ENCODE measurements around the gene SH3D21. TPM values are rescaled to one million over a fixed set of nuclear protein-coding genes. Genes with fewer than 3 reads are reported as not detected.

Gene SH3D21
- polyA plus RNA-seq, 1 experiment = 3.2 TPM

DNA sequence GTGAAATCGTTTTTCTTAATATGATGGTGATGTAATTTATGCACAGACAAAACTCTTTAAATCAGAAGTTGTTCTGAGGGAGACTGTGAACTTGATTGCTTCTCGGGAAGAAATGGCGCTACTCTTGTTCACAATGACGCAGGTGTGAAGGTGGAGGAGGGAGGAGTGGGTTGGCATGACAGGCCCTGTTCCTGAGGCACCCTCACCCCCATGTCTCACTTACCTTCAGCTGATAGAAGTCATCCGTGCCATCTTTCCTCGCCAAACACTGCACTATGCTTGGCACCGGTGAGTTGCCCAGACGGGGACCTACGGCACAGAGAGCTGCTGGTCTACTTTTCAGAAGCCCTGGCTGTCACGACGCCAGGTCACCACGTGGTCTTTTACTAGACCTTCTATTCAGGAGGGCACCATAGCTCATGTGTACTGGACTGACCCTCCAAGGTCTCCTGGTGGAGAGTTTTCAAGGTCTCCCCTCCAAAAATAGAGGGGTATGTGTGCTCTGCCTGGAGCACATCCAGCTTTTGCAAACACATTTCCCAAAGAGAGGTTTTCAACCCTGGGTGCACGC, 52.4 kb downstream of the SH3D21 start:
- Histone ChIP-seq H3K36me3 (ENCODE audit: control insufficient read depth, insufficient read depth, low read length) (peaks cover 42% of the 10 kb centered on the region), H3K27me3 (ENCODE audit: control insufficient read depth, insufficient read depth, low read length) (no peaks in the 10 kb centered on the region), H3K4me3 (ENCODE audit: low read depth, low read length) (no peak overlapping the region)
- DNase-seq (ENCODE audit: low read depth) = no peak
- ChIA-PET CTCF (interaction anchor here (1.0 to 3.6 kb wide), 3 partner anchors 10 to 36 kb away, joined by 3 to 13 read pairs (median 5); no protein-coding TSS in a partner anchor), POLR2A (no interaction called here)
- TF ChIP-seq, protein P1, sequence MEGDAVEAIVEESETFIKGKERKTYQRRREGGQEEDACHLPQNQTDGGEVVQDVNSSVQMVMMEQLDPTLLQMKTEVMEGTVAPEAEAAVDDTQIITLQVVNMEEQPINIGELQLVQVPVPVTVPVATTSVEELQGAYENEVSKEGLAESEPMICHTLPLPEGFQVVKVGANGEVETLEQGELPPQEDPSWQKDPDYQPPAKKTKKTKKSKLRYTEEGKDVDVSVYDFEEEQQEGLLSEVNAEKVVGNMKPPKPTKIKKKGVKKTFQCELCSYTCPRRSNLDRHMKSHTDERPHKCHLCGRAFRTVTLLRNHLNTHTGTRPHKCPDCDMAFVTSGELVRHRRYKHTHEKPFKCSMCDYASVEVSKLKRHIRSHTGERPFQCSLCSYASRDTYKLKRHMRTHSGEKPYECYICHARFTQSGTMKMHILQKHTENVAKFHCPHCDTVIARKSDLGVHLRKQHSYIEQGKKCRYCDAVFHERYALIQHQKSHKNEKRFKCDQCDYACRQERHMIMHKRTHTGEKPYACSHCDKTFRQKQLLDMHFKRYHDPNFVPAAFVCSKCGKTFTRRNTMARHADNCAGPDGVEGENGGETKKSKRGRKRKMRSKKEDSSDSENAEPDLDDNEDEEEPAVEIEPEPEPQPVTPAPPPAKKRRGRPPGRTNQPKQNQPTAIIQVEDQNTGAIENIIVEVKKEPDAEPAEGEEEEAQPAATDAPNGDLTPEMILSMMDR (IDR thresholded peaks at IDR 0.05; ENCODE audit: insufficient read depth, low read depth, low read length) = no peak

DNA sequence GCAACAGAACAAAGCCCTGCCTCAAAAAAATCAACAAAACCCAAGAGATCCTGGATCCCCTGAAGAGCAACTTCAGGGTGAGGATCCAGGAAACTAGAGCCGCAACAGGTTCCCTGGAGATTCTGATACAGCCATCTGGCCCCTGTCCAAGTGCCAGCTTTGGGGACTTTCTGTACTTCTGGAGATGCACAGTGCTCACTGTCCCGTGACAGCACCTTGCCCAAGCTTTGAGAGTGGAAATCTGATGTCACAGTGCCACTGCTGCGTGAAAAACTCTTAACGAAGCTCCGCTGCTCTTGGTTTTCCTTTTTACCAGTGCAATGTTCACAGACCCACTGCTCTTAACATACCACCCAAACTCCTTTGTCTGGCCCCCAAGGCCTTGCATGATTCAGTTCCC, 53.2 kb downstream of the SH3D21 start:
- POLR2A ChIA-PET = interaction anchor here (0.5 kb wide), 1 partner anchor 8 kb away, joined by 3 read pairs; no protein-coding TSS in a partner anchor
- Histone ChIP-seq H3K36me3 (ENCODE audit: control insufficient read depth, insufficient read depth, low read length) (peaks cover 41% of the 10 kb centered on the region), H3K4me3 (ENCODE audit: low read depth, low read length) (no peak overlapping the region), H3K27me3 (ENCODE audit: control insufficient read depth, insufficient read depth, low read length) (no peaks in the 10 kb centered on the region)
- CTCF ChIA-PET = interaction anchor here (1.0 to 3.6 kb wide), 3 partner anchors 9 to 36 kb away, joined by 3 to 13 read pairs (median 5); no protein-coding TSS in a partner anchor
- no peak for DNase-seq (ENCODE audit: low read depth)
- TF ChIP-seq, protein P1 (IDR thresholded peaks at IDR 0.05; ENCODE audit: insufficient read depth, low read depth, low read length) = no peak

DNA sequence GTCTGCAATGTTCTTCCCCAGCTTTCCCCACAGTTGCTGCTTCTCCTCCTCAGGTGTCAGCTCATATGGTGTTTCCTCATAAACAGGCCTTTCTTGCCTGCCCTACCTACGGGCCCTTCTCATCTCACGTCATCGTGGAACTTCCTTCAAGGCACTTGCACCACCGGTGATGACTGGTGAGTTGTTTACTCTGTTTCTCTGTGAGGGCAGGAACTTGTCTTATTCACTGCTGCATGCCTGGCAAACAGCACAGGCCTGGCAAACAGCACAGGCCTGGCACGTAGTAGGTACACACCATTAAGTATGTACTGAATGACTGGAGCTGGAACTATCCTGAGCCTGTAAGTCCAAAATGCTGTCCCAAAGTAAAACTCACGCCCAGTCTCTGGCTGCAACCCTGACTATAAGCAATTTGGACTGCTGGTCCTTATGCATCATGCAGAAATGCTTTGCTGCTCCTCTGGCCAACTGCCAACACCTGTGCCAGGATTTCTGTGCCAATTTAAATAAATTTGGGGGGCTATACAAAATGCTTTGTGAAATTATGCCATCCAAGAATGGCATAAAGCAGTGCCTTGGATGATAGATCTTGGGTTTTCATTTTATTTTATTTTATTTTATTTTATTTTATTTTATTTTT, 53.9 kb downstream of the SH3D21 start:
- no peak overlapping the region for H3K4me3 ChIP-seq (ENCODE audit: low read depth, low read length)
- ChIA-PET POLR2A (no interaction called here), CTCF (interaction anchor here (0.9 to 3.6 kb wide), 5 partner anchors 8 to 17 kb away, joined by 3 to 13 read pairs (median 5); no protein-coding TSS in a partner anchor)
- no peaks in the 10 kb centered on the region for H3K27me3 ChIP-seq (ENCODE audit: control insufficient read depth, insufficient read depth, low read length)
- TF ChIP-seq, protein P1 (IDR thresholded peaks at IDR 0.05; ENCODE audit: insufficient read depth, low read depth, low read length) = no peak
- H3K36me3 ChIP-seq (ENCODE audit: control insufficient read depth, insufficient read depth, low read length) = peaks cover 34% of the 10 kb centered on the region
- no peak for DNase-seq (ENCODE audit: low read depth)

DNA sequence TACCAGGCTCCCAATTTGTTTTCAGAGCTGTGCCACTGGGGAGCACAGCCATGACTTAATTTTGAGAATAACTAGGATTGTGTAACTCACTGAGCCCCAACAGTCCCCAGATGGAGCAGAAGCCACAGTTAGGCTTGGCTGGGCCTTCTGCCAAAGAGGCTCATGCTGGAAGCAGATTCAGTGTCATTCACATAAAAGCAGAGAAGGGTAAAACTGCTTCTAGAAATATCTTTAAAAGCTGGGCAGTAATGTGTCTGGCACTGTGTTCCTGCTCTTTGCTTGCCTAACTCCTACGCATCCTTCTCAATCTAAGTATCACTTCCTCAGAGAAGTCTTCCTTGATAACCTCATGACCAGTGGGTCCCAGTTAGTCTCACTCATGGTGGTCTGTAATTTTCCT, 59.2 kb downstream of the SH3D21 start:
- POLR2A ChIA-PET = no interaction called here
- no peaks in the 10 kb centered on the region for H3K27me3 ChIP-seq (ENCODE audit: control insufficient read depth, insufficient read depth, low read length)
- CTCF ChIA-PET = interaction anchor here (1.0 to 5.8 kb wide), 3 partner anchors 14 to 216 kb away, joined by 4 to 88 read pairs (median 50); partner anchors contain the start of gene TRAPPC3
- no peak overlapping the region for H3K4me3 ChIP-seq (ENCODE audit: low read depth, low read length)
- H3K36me3 ChIP-seq (ENCODE audit: control insufficient read depth, insufficient read depth, low read length) = peaks cover 14% of the 10 kb centered on the region
- TF ChIP-seq, protein P1 (IDR thresholded peaks at IDR 0.05; ENCODE audit: insufficient read depth, low read depth, low read length) = no peak
- no peak for DNase-seq (ENCODE audit: low read depth)

DNA sequence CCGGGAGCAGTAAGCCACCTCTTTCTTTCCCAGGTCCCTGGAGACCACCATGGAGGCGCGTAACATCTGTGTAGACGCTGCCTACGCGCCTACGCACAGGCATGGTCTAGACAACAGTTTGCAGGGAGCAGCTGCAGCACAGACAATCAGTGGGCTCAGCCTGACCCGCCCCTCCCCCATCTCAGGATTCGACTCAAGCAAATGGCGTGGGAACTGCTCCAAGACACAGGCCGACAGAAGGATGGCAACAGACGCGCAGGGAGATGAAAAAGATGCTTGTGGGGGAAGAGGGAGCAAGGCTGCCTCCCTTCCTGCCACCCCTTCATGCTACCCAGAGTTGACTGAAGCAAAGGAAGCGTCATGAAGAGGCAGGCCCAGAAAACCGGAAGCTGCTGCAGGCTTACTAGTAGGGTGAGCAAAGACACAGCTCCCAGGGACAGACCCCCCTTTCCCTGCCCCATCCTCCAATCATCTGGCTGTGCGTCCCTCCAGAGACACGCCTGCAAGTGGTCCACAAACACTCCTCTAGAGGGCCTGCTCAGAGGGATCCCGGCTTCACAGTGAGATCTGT, 60.0 kb downstream of the SH3D21 start:
- ChIA-PET CTCF (interaction anchor here (0.6 to 5.8 kb wide), 8 partner anchors 10 to 217 kb away, joined by 3 to 88 read pairs (median 6); partner anchors contain the start of gene TRAPPC3), POLR2A (interaction anchor here (0.7 to 1.3 kb wide), 2 partner anchors 20 to 59 kb away, joined by 3 to 4 read pairs; no protein-coding TSS in a partner anchor)
- TF ChIP-seq, protein P1 (IDR thresholded peaks at IDR 0.05; ENCODE audit: insufficient read depth, low read depth, low read length) = peak; percentile 20; the same call in 1 of the 2 replicates
- no peak for DNase-seq (ENCODE audit: low read depth)
- H3K36me3 ChIP-seq (ENCODE audit: control insufficient read depth, insufficient read depth, low read length) = peaks cover 9% of the 10 kb centered on the region
- no peak overlapping the region for H3K4me3 ChIP-seq (ENCODE audit: low read depth, low read length)
- no peaks in the 10 kb centered on the region for H3K27me3 ChIP-seq (ENCODE audit: control insufficient read depth, insufficient read depth, low read length)
